B cell (primary cell): ENCODE measurements around the gene PEX10. TPM values are rescaled to one million over a fixed set of nuclear protein-coding genes. Genes with fewer than 3 reads are reported as not detected.
"Not testable (repeated sequence)": the region's sequence is repeated elsewhere in the genome, so short reads cannot be mapped to it uniquely, and the experiment has no call there.

Experiments
- ATAC-seq: fragments of 200-7000 bp; cut with Tn5 transposase; one replicate; pipeline ENCODE4 v1.10.0; 2021; ENCODE audit warnings: low read depth, mild to moderate bottlenecking, moderate number of reproducible peaks, moderate library complexity
- CTCF ChIA-PET: fragments of 350-600 bp; sonication (Branson Sonifier 250); formaldehyde crosslinking; loops from one replicate; lab custom pipeline; 2021; ENCODE audit warnings: antibody characterized with exemption, inconsistent platforms; lab: Charles Lee
- POLR2A ChIA-PET: fragments of 350-600 bp; sonication (Branson Sonifier 250); formaldehyde crosslinking; loops from one replicate; lab custom pipeline; 2021; ENCODE audit warnings: antibody characterized with exemption; lab: Charles Lee
- DNase-seq: peaks from one replicate; pipeline ENCODE4 v3.0.0; 2013
- H2AFZ ChIP-seq: 2 replicates; pipeline ENCODE4 v1.6.1; 2012; ENCODE audit warnings: mild to moderate bottlenecking, low read depth, low read length; ENCODE audit not compliant: insufficient read depth, poor library complexity, severe bottlenecking
- H3K27ac ChIP-seq, 2 donors: 1 replicate in 1 of 2; 2 replicates in 1 of 2; pipeline ENCODE4 v1.5.1; 2012 to 2013; ENCODE audit warnings: low read length in 2 of 2, mild to moderate bottlenecking in 2 of 2, moderate library complexity in 1 of 2
- H3K27me3 ChIP-seq, 4 experiments: fragments of 200-600 bp in 1 of 4; sonication (generic) in 1 of 4; replicated peaks in 1 of 4; 1 replicate in 2 of 4; 2 replicates in 2 of 4; pipeline versions ENCODE4 v1.6.1 to v1.7.0; 2013 to 2016; ENCODE audit warnings: low read length in 3 of 4, mild to moderate bottlenecking in 2 of 4, mixed read lengths in 1 of 4, moderate library complexity in 1 of 4; ENCODE audit not compliant: insufficient read depth in 4 of 4, control insufficient read depth in 3 of 4; ENCODE audit errors: control extremely low read depth in 1 of 4
- H3K36me3 ChIP-seq, 2 experiments: replicated peaks in 1 of 2; 1 replicate in 1 of 2; 2 replicates in 1 of 2; pipeline versions ENCODE4 v1.6.1 to v1.7.1; 2013; ENCODE audit warnings: low read length in 1 of 2; ENCODE audit not compliant: insufficient read depth in 2 of 2, control insufficient read depth in 1 of 2; ENCODE audit errors: control extremely low read depth in 1 of 2, extremely low read depth in 1 of 2
- H3K4me1 ChIP-seq, 2 donors: fragments of 200-600 bp in 1 of 2; sonication (generic) in 1 of 2; 1 replicate in 1 of 2; 2 replicates in 1 of 2; pipeline versions ENCODE4 v1.5.1 to v1.6.1; 2013 to 2017; ENCODE audit warnings: low read length in 2 of 2; ENCODE audit not compliant: control insufficient read depth in 2 of 2, insufficient read depth in 2 of 2
- H3K4me2 ChIP-seq: replicated peaks from 2 replicates; pipeline ENCODE3; 2012; ENCODE audit warnings: mild to moderate bottlenecking, low read depth, low read length; ENCODE audit not compliant: poor library complexity, severe bottlenecking
- H3K4me3 ChIP-seq, 5 experiments: fragments of 200-600 bp in 1 of 5; sonication (generic) in 1 of 5; 1 replicate in 3 of 5; 2 replicates in 2 of 5; pipeline versions ENCODE4 v1.5.1 to v1.7.0; 2011 to 2016; ENCODE audit warnings: low read length in 4 of 5, mild to moderate bottlenecking in 4 of 5, low read depth in 2 of 5, control low read depth in 1 of 5, moderate library complexity in 1 of 5; ENCODE audit not compliant: insufficient read depth in 1 of 5; ENCODE audit errors: control extremely low read depth in 1 of 5, extremely low read depth in 1 of 5
- H3K79me2 ChIP-seq: fragments of 200-600 bp; sonication (generic); one replicate; pipeline ENCODE4 v1.6.0; 2016; ENCODE audit warnings: low read length; ENCODE audit not compliant: control insufficient read depth, insufficient read depth
- H3K9ac ChIP-seq: fragments of 200-600 bp; sonication (generic); 2 replicates; pipeline ENCODE4 v1.6.1; 2017; ENCODE audit warnings: mild to moderate bottlenecking, low read length, moderate library complexity
- H3K9me3 ChIP-seq, 3 donors: one replicate each; pipeline versions ENCODE4 v1.6.1 to v1.7.1; 2013; ENCODE audit warnings: low read length in 2 of 3; ENCODE audit not compliant: control insufficient read depth in 2 of 3, insufficient read depth in 1 of 3; ENCODE audit errors: control extremely low read depth in 1 of 3
- H4K20me1 ChIP-seq: 2 replicates; pipeline ENCODE4 v1.6.0; 2012; ENCODE audit warnings: mild to moderate bottlenecking, low read length; ENCODE audit not compliant: insufficient read depth, control insufficient read depth, poor library complexity, severe bottlenecking
- H3K27ac Mint-ChIP-seq: one replicate; pipeline ENCODE4 v1.8.0; 2021; ENCODE audit warnings: mixed read lengths
- H3K27me3 Mint-ChIP-seq: one replicate; pipeline ENCODE4 v1.8.0; 2021; ENCODE audit warnings: mixed read lengths
- H3K4me1 Mint-ChIP-seq: one replicate; pipeline ENCODE4 v1.8.0; 2021; ENCODE audit warnings: mixed read lengths
- H3K4me3 Mint-ChIP-seq: one replicate; pipeline ENCODE4 v1.8.0; 2021; ENCODE audit warnings: mixed read lengths
- H3K9me3 Mint-ChIP-seq: one replicate; pipeline ENCODE4 v1.8.0; 2022; ENCODE audit warnings: mixed read lengths; ENCODE audit not compliant: insufficient read depth
- EZH2 ChIP-seq: IDR thresholded peaks from 2 replicates; pipeline ENCODE4 v1.6.1; 2012; ENCODE audit warnings: borderline replicate concordance, low read depth, mild to moderate bottlenecking, moderate library complexity, low read length; ENCODE audit not compliant: insufficient read depth, poor library complexity, severe bottlenecking
- WGBS: methylation state at CpG from one replicate; pipeline ENCODE4 v1.1.5; 2013; ENCODE audit warnings: missing lambda C conversion rate; ENCODE audit not compliant: insufficient coverage; 5-methylcytosine and 5-hydroxymethylcytosine counted together
- intact Hi-C: fragments of 100-400 bp; cut with micrococcal nuclease; formaldehyde crosslinking; loops from one replicate; pipeline ENCODE4 v1.10.0; 2022
- polyA plus RNA-seq: library from polyadenylated mRNA; depleted of rRNA; stranded (reverse); fragments of >200 nt; gene quantifications from 2 replicates; pipeline ENCODE4 v1.2.3, GENCODE V29; 2012
- total RNA-seq, 2 donors: library from RNA; stranded (reverse); fragments of 120-200 nt in 1 of 2; gene quantifications; 1 replicate in 1 of 2; 2 replicates in 1 of 2; pipeline versions ENCODE4 v1.2.3 to v1.2.4, GENCODE V29; 2013 to 2022
- TF ChIP-seq, protein P1 (sequence below): fragments of 200-600 bp; IDR thresholded peaks from one replicate; pipeline ENCODE4 v1.8.0; 2022; ENCODE audit warnings: antibody characterized with exemption, mild to moderate bottlenecking

PEX10 gene
- total and polyA plus RNA-seq, 2 donors (not counting 1 experiment from before 2014, with no cell fraction given) = 13.5 to 18.4 TPM

DNA sequence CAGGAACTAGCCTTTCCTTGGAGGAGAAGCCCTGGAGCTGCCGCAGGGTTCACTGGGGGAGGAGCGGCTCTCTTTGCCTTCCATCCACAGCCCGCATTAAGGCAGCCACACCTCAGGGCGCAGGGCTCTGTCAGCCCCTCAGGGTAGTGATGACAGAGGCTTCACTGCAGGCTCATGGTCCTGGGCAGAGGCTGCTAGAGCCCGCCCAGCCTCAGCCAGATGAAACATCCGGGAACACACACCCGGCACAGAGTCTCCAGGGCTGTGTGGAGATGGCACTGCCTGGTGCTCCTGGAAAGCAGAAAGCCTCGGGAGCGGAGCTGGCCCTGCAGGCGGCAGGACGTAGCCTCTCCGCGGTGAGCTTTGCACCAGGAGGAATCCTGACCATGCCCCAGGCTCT, 29.4 kb upstream of the PEX10 start:
- no peak overlapping the region for H3K4me3 Mint-ChIP-seq
- no peaks in the 10 kb centered on the region for H3K9me3 ChIP-seq
- H3K4me1 Mint-ChIP-seq = no peaks in the 10 kb centered on the region
- peaks cover 0 to 5% of the 10 kb centered on the region in 2 donors for H3K4me1 ChIP-seq
- intact Hi-C loops = no loop called here
- peaks cover 0 to 27% (median 11%) of the 10 kb centered on the region in 4 experiments for H3K27me3 ChIP-seq
- no peaks in the 10 kb centered on the region for H4K20me1 ChIP-seq
- no peak overlapping the region for H3K4me2 ChIP-seq
- H3K36me3 ChIP-seq = no peaks in the 10 kb centered on the region
- WGBS = 83% methylated on average over 13 of the region's 13 CpGs
- DNase-seq (no peak), ATAC-seq (no peak)
- peaks cover 5% of the 10 kb centered on the region for H3K27me3 Mint-ChIP-seq
- no peaks in the 10 kb centered on the region for H3K9me3 Mint-ChIP-seq
- ChIA-PET POLR2A (no interaction called here), CTCF (no interaction called here)
- H3K27ac Mint-ChIP-seq = no peak overlapping the region
- H3K27ac ChIP-seq = no peak overlapping the region
- no peak overlapping the region for H3K9ac ChIP-seq
- no peak overlapping the region for H2AFZ ChIP-seq
- TF ChIP-seq, protein P1, sequence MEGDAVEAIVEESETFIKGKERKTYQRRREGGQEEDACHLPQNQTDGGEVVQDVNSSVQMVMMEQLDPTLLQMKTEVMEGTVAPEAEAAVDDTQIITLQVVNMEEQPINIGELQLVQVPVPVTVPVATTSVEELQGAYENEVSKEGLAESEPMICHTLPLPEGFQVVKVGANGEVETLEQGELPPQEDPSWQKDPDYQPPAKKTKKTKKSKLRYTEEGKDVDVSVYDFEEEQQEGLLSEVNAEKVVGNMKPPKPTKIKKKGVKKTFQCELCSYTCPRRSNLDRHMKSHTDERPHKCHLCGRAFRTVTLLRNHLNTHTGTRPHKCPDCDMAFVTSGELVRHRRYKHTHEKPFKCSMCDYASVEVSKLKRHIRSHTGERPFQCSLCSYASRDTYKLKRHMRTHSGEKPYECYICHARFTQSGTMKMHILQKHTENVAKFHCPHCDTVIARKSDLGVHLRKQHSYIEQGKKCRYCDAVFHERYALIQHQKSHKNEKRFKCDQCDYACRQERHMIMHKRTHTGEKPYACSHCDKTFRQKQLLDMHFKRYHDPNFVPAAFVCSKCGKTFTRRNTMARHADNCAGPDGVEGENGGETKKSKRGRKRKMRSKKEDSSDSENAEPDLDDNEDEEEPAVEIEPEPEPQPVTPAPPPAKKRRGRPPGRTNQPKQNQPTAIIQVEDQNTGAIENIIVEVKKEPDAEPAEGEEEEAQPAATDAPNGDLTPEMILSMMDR = no peak
- no peak for TF ChIP-seq EZH2
- H3K4me3 ChIP-seq = no peak overlapping the region
- H3K79me2 ChIP-seq = no peaks in the 10 kb centered on the region

DNA sequence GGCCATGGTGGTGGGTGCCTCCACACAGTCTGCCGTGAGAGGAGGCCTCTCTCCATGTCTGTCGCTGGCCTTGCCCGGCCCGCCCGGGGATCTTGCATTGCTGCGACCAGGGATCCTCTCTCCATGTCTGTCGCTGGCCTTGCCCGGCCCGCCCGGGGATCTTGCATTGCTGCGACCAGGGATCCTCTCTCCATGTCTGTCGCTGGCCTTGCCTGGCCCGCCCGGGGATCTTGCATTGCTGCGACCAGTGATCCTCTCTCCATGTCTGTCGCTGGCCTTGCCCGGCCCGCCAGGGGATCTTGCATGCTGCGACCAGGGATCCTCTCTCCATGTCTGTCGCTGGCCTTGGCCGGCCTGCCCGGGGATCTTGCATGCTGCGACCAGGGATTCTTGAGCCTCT, 28.0 kb upstream of the PEX10 start:
- H3K27me3 Mint-ChIP-seq, H3K9me3 Mint-ChIP-seq, POLR2A ChIA-PET, intact Hi-C loops, DNase-seq, H3K27ac ChIP-seq, H3K4me3 Mint-ChIP-seq, H3K4me3 ChIP-seq, ATAC-seq, H3K9ac ChIP-seq, H3K9me3 ChIP-seq, H3K27ac Mint-ChIP-seq, H3K4me1 Mint-ChIP-seq, H3K4me2 ChIP-seq, H2AFZ ChIP-seq, CTCF ChIA-PET, H3K4me1 ChIP-seq, H4K20me1 ChIP-seq, H3K79me2 ChIP-seq, H3K36me3 ChIP-seq: not testable (repeated sequence)
- H3K27me3 ChIP-seq = peaks cover 0 to 27% (median 11%) of the 10 kb centered on the region in 4 experiments
- WGBS = 97% methylated on average over 16 of the region's 23 CpGs
